CD14-positive monocyte (primary cell): ENCODE results near the gene CMSS1. TPM values are rescaled to one million over a fixed set of nuclear protein-coding genes. Genes with fewer than 3 reads are reported as not detected.

Experiments
- DNase-seq, 3 donors: peaks; one replicate each; pipeline ENCODE4 v3.0.0-alpha.2; 2011 to 2022
- H2AFZ ChIP-seq: 2 replicates; pipeline ENCODE4 v1.6.0; 2012; ENCODE audit warnings: mild to moderate bottlenecking, low read depth, low read length, inconsistent platforms; ENCODE audit not compliant: insufficient read depth, poor library complexity, severe bottlenecking
- H3K27ac ChIP-seq, 2 donors: 1 replicate in 1 of 2; 2 replicates in 1 of 2; pipeline ENCODE4 v1.5.1; 2012 to 2013; ENCODE audit warnings: low read length in 2 of 2, control low read depth in 1 of 2, inconsistent platforms in 1 of 2, low read depth in 1 of 2, mild to moderate bottlenecking in 1 of 2
- H3K27me3 ChIP-seq, 2 donors: one replicate each; pipeline versions ENCODE4 v1.6.0 to v1.6.1; 2011 to 2013; ENCODE audit warnings: low read length in 2 of 2; ENCODE audit not compliant: control insufficient read depth in 2 of 2, insufficient read depth in 2 of 2
- H3K36me3 ChIP-seq, 2 donors: replicated peaks in 1 of 2; 1 replicate in 1 of 2; 2 replicates in 1 of 2; pipeline versions ENCODE4 v1.5.1 to v1.6.1; 2012 to 2013; ENCODE audit warnings: low read length in 2 of 2, control low read depth in 1 of 2, inconsistent platforms in 1 of 2, mild to moderate bottlenecking in 1 of 2; ENCODE audit not compliant: insufficient read depth in 2 of 2, control insufficient read depth in 1 of 2
- H3K4me1 ChIP-seq, 2 donors: 1 replicate in 1 of 2; 2 replicates in 1 of 2; pipeline versions ENCODE4 v1.5.1 to v1.6.1; 2012 to 2013; ENCODE audit warnings: low read length in 2 of 2, control low read depth in 1 of 2, inconsistent platforms in 1 of 2, mild to moderate bottlenecking in 1 of 2, moderate library complexity in 1 of 2; ENCODE audit not compliant: insufficient read depth in 2 of 2, control insufficient read depth in 1 of 2
- H3K4me2 ChIP-seq: replicated peaks from 2 replicates; pipeline ENCODE3; 2012; ENCODE audit warnings: low read length, moderate library complexity, mild to moderate bottlenecking; ENCODE audit not compliant: poor library complexity, severe bottlenecking; ENCODE audit errors: extremely low read depth
- H3K4me3 ChIP-seq, 3 experiments: fragments of 200-600 bp in 1 of 3; sonication (generic) in 1 of 3; replicated peaks in 1 of 3; 1 replicate in 2 of 3; 2 replicates in 1 of 3; pipeline ENCODE4 v1.5.1; 2011 to 2013; ENCODE audit warnings: low read length in 3 of 3, mild to moderate bottlenecking in 3 of 3, control low read depth in 2 of 3, low read depth in 2 of 3, inconsistent platforms in 1 of 3, moderate library complexity in 1 of 3
- H3K79me2 ChIP-seq: 2 replicates; pipeline ENCODE4 v1.6.0; 2012; ENCODE audit warnings: mild to moderate bottlenecking, control low read depth, inconsistent platforms, low read length, moderate library complexity; ENCODE audit not compliant: insufficient read depth
- H3K9ac ChIP-seq: 2 replicates; pipeline ENCODE4 v1.6.0; 2017; ENCODE audit warnings: low read length, mild to moderate bottlenecking; ENCODE audit not compliant: insufficient read depth, poor library complexity, severe bottlenecking
- H3K9me3 ChIP-seq, 2 donors: replicated peaks in 1 of 2; 1 replicate in 1 of 2; 2 replicates in 1 of 2; pipeline versions ENCODE4 v1.5.1 to v1.6.1; 2012 to 2013; ENCODE audit warnings: low read length in 2 of 2, control low read depth in 1 of 2; ENCODE audit not compliant: control insufficient read depth in 1 of 2, insufficient read depth in 1 of 2
- H4K20me1 ChIP-seq: 2 replicates; pipeline ENCODE4 v1.6.0; 2012; ENCODE audit warnings: mild to moderate bottlenecking, low read length, control low read depth, moderate library complexity; ENCODE audit not compliant: insufficient read depth
- H3K27ac Mint-ChIP-seq, 7 donors: one replicate each; pipeline ENCODE4 v1.8.0; 2020; ENCODE audit warnings: mild to moderate bottlenecking in 7 of 7, mixed read lengths in 7 of 7, moderate library complexity in 6 of 7, inconsistent platforms in 2 of 7
- H3K27me3 Mint-ChIP-seq, 3 donors: one replicate each; pipeline ENCODE4 v1.8.0; 2021 to 2022; ENCODE audit warnings: low read depth in 3 of 3, mild to moderate bottlenecking in 3 of 3, mixed read lengths in 3 of 3, moderate library complexity in 3 of 3, inconsistent platforms in 1 of 3
- H3K36me3 Mint-ChIP-seq, 2 donors: one replicate each; pipeline ENCODE4 v1.8.0; 2020; ENCODE audit warnings: mixed read lengths in 2 of 2, inconsistent platforms in 1 of 2, mild to moderate bottlenecking in 1 of 2
- H3K4me1 Mint-ChIP-seq: one replicate; pipeline ENCODE4 v1.8.0; 2020; ENCODE audit warnings: mild to moderate bottlenecking, mixed read lengths
- H3K4me3 Mint-ChIP-seq, 2 donors: one replicate each; pipeline ENCODE4 v1.8.0; 2020; ENCODE audit warnings: mild to moderate bottlenecking in 2 of 2, mixed read lengths in 2 of 2, moderate library complexity in 1 of 2
- H3K9me3 Mint-ChIP-seq, 7 donors: one replicate each; pipeline ENCODE4 v1.8.0; 2020 to 2022; ENCODE audit warnings: mixed read lengths in 7 of 7, mild to moderate bottlenecking in 6 of 7, moderate library complexity in 6 of 7, inconsistent platforms in 2 of 7
- CTCF ChIP-seq: fragments of 200-600 bp; IDR thresholded peaks from one replicate; pipeline ENCODE4 v1.8.0; 2022; ENCODE audit warnings: antibody characterized with exemption, mild to moderate bottlenecking
- WGBS: methylation state at CpG from one replicate; pipeline ENCODE4 v1.1.5; 2013; ENCODE audit warnings: missing lambda C conversion rate; ENCODE audit not compliant: insufficient coverage; 5-methylcytosine and 5-hydroxymethylcytosine counted together
- intact Hi-C, 2 donors: fragments of 100-400 bp; cut with micrococcal nuclease; formaldehyde crosslinking; loops; one replicate each; pipeline versions ENCODE4 v1.15.0 to v1.15.1; 2023
- polyA plus RNA-seq, 3 donors: library from polyadenylated mRNA; depleted of rRNA in 1 of 3; unstranded in 2 of 3; stranded (reverse) in 1 of 3; fragments of 300-500 nt in 2 of 3; fragments of >200 nt in 1 of 3; fragmentation: Illumina TruSeq in 2 of 3; gene quantifications; 1 replicate in 2 of 3; 2 replicates in 1 of 3; pipeline ENCODE4 v1.2.3, GENCODE V29; 2012 to 2021

CMSS1 gene
- polyA plus RNA-seq, 3 donors, result 1.1 to 3.6 (median 2.2) TPM

- H3K4me2 ChIP-seq, result no peak overlapping the region
- no peaks in the 10 kb centered on the region for H3K36me3 ChIP-seq
- no peak for TF ChIP-seq CTCF
- H3K79me2 ChIP-seq, result no peaks in the 10 kb centered on the region
- Mint-ChIP-seq H3K27ac (no peak overlapping the region), H3K9me3 (peaks cover 0 to 3% (median 0%) of the 10 kb centered on the region in 7 donors), H3K4me3 (no peak overlapping the region), H3K4me1 (no peaks in the 10 kb centered on the region), H3K27me3 (peaks cover 0 to 1% (median 1%) of the 10 kb centered on the region in 3 donors), H3K36me3 (no peaks in the 10 kb centered on the region)
- no peak overlapping the region for H3K9ac ChIP-seq
- H3K9me3 ChIP-seq, result no peaks in the 10 kb centered on the region
- no peak for DNase-seq
- intact Hi-C loops, result no loop called here
- WGBS, result 83% methylated on average over 1 of the region's 1 CpG
- H2AFZ ChIP-seq, result no peak overlapping the region
- no peak overlapping the region for H3K27ac ChIP-seq
- H3K4me1 ChIP-seq, result no peaks in the 10 kb centered on the region
- no peaks in the 10 kb centered on the region for H3K27me3 ChIP-seq
- no peak overlapping the region for H3K4me3 ChIP-seq
- H4K20me1 ChIP-seq, result no peaks in the 10 kb centered on the region
These were observed 163.5 kb downstream of the CMSS1 start for GRCh38 chr3:99981138-99981537.

DNA sequence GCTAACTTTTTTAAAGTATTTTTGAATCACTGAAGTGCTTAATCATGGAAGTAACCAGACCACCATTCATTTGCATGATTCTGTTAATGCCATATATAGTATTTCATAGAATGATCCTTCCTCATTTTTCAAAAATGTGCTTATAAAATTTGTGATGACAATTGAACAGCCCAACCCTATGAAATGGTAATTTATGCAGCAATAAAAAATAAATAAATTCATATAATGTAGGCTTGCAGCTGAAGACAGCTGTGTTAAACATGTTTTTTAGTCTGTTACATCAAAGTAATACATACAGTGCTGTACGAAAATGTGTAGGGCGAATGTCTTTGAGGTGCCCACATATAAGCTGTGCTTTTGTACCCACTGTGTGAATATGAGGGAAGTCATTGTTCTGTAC lies 165.0 kb downstream of the CMSS1 start:
- intact Hi-C loops, result no loop called here
- Mint-ChIP-seq H3K27me3 (peaks cover 0 to 1% (median 0%) of the 10 kb centered on the region in 3 donors), H3K27ac (no peak overlapping the region), H3K4me3 (no peak overlapping the region), H3K4me1 (no peaks in the 10 kb centered on the region), H3K36me3 (no peaks in the 10 kb centered on the region), H3K9me3 (peaks cover 0 to 2% (median 0%) of the 10 kb centered on the region in 7 donors)
- Histone ChIP-seq H3K9me3 (no peaks in the 10 kb centered on the region), H3K36me3 (no peaks in the 10 kb centered on the region), H3K79me2 (no peaks in the 10 kb centered on the region), H3K4me3 (no peak overlapping the region), H3K4me2 (no peak overlapping the region), H3K4me1 (no peaks in the 10 kb centered on the region), H3K27me3 (no peaks in the 10 kb centered on the region), H3K9ac (no peak overlapping the region), H2AFZ (no peak overlapping the region), H4K20me1 (no peaks in the 10 kb centered on the region), H3K27ac (no peak overlapping the region)
- no peak for DNase-seq
- TF ChIP-seq CTCF, result no peak
- WGBS, result no CpG with 5 or more reads among the region's 2 CpGs
